ENCODE data around the gene SLC25A19.

DNA sequence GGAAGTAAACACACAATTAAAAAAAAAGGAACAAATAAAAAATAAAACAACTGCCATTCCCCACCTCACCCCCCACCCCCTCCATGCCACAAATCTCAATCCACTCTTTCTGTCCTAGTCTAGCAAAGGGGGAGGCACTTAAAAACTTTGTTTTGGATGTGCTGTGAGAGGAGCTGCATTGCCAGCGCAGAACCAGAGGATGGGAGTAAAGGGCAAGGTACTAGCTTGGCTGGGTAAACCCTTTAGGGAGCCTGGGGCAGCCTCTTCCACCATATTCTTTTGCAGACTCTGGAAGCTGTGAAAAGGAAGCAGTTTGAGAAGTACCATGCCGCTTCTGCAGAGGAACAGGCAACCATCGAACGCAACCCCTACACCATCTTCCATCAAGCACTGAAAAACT is 26.2 kb downstream of the SLC25A19 start:
- TF ChIP-seq POLR2A (IDR thresholded peaks at IDR 0.05), result no peak
- no peak for TF ChIP-seq CTCF (IDR thresholded peaks at IDR 0.05 in 8 of 11, conservative IDR thresholded peaks at IDR 0.05 in 3 of 11)

All from spleen (tissue), 7 donors.